Activated T-helper 9 cell treated with anti-CD3 and anti-CD28 coated beads, Interleukin-2, amount 50 U/mL, for 16 hours (primary cell): Measurements from ENCODE around the gene ASTL.
"Not testable (repeated sequence)": the region's sequence is repeated elsewhere in the genome, so short reads cannot be mapped to it uniquely, and the experiment has no call there.

Experiments used
- DNase-seq: peaks from one replicate; pipeline ENCODE4 v3.0.0-alpha.2; 2020; ENCODE audit warnings: low read depth

The ASTL gene

GRCh38 chr2:96138179-96139145, at the start of gene ASTL:
Gene ASTL (minus strand): TSS chr2:96138502. CDS start chr2:96138436, 66 bp downstream.
- DNase-seq, result peak; percentile 44

GRCh38 chr2:96186562-96186961, 48.3 kb upstream of the ASTL start:
- DNase-seq, result no peak

- no peak for DNase-seq
Observed at GRCh38 chr2:96185516-96185915, 47.2 kb upstream of the ASTL start.

GRCh38 chr2:96184989-96185388, 46.7 kb upstream of the ASTL start:
- DNase-seq, result no peak

GRCh38 chr2:96184188-96184587, 45.9 kb upstream of the ASTL start:
- DNase-seq, result no peak

- DNase-seq, result no peak
Observed at GRCh38 chr2:96181529-96181928, 43.2 kb upstream of the ASTL start.

GRCh38 chr2:96180521-96180920, 42.2 kb upstream of the ASTL start:
- no peak for DNase-seq

GRCh38 chr2:96180002-96180401, 41.7 kb upstream of the ASTL start:
- no peak for DNase-seq

- DNase-seq, result no peak
Observed at GRCh38 chr2:96176661-96177060, 38.4 kb upstream of the ASTL start.

GRCh38 chr2:96175951-96176350, 37.6 kb upstream of the ASTL start:
- DNase-seq, result no peak

- DNase-seq, result peak; percentile 76
Observed at GRCh38 chr2:96174251-96175144, 36.2 kb upstream of the ASTL start.

- no peak for DNase-seq
Observed at GRCh38 chr2:96171831-96172230, 33.5 kb upstream of the ASTL start.

- no peak for DNase-seq
Observed at GRCh38 chr2:96170626-96171025, 32.3 kb upstream of the ASTL start.

- no peak for DNase-seq
Observed at GRCh38 chr2:96169868-96170507, 31.7 kb upstream of the ASTL start.

- no peak for DNase-seq
Observed at GRCh38 chr2:96167407-96168013, 29.2 kb upstream of the ASTL start.

- no peak for DNase-seq
Observed at GRCh38 chr2:96164459-96165184, 26.3 kb upstream of the ASTL start.

GRCh38 chr2:96163768-96164429, 25.6 kb upstream of the ASTL start:
- peak; percentile 64 for DNase-seq

- no peak for DNase-seq
Observed at GRCh38 chr2:96163415-96163767, 25.1 kb upstream of the ASTL start.

- DNase-seq, result no peak
Observed at GRCh38 chr2:96161898-96162297, 23.6 kb upstream of the ASTL start.

GRCh38 chr2:96160366-96160765, 22.1 kb upstream of the ASTL start:
- not testable (repeated sequence) for DNase-seq
